ENCODE data around the gene ACSF3.

The ACSF3 gene

GRCh38 chr16:89090669-89091426, 2.8 kb upstream of the ACSF3 start:
- H3K4me1 ChIP-seq (ENCODE audit: control insufficient read depth, insufficient read depth, low read length) = no peaks in the 10 kb centered on the region; the same call in 1 of the 2 replicates
- ChIA-PET POLR2A (no interaction called here), CTCF (interaction anchor here (0.6 kb wide), 1 partner anchor 161 kb away, joined by 3 read pairs; no protein-coding TSS in a partner anchor)
- no peak overlapping the region for H3K4me3 ChIP-seq (ENCODE audit: low read depth, low read length)
- no peaks in the 10 kb centered on the region for H3K36me3 ChIP-seq (ENCODE audit: control insufficient read depth in 2 of 2, insufficient read depth in 1 of 2, low read length in 2 of 2)
- no peak for TF ChIP-seq REPIN1 (tag by site-specific recombination; IDR thresholded peaks at IDR 0.05; ENCODE audit: low read depth)
- TF ChIP-seq ZNF2 (tag by site-specific recombination; IDR thresholded peaks at IDR 0.05) = no peak
- TF ChIP-seq ZNF561 (tag by site-specific recombination; IDR thresholded peaks at IDR 0.05; ENCODE audit: borderline replicate concordance) = no peak
- TF ChIP-seq ZNF621 (tag by site-specific recombination; IDR thresholded peaks at IDR 0.05) = no peak
- TF ChIP-seq ZFP41 (tag by site-specific recombination; IDR thresholded peaks at IDR 0.05; ENCODE audit: borderline replicate concordance) = no peak
- no peak for TF ChIP-seq MEIS1 (CRISPR knock-in tag; IDR thresholded peaks at IDR 0.05; ENCODE audit: borderline replicate concordance)
- TF ChIP-seq HOXA7 (CRISPR knock-in tag; IDR thresholded peaks at IDR 0.05; ENCODE audit: borderline replicate concordance) = no peak
- no peak for TF ChIP-seq ZSCAN5A (tag by site-specific recombination; IDR thresholded peaks at IDR 0.05)
- no peak for TF ChIP-seq ATF2 (tag by site-specific recombination; IDR thresholded peaks at IDR 0.05; ENCODE audit: low read depth)
- TF ChIP-seq BCL6B (tag by site-specific recombination; IDR thresholded peaks at IDR 0.05) = no peak
- TF ChIP-seq PRDM10 (tag by site-specific recombination; IDR thresholded peaks at IDR 0.05) = no peak
- no peaks in the 10 kb centered on the region for H3K9me3 ChIP-seq (ENCODE audit: control insufficient read depth, insufficient read depth, low read depth, low read length)
- no peak overlapping the region for H3K27ac ChIP-seq (ENCODE audit: extremely low read depth, low read depth, low read length)

- H3K4me3 ChIP-seq (ENCODE audit: low read depth, low read length) = no peak overlapping the region
- peaks cover 0 to 4% of the 10 kb centered on the region in 2 experiments; a peak in 1 of 3 replicates for H3K36me3 ChIP-seq (ENCODE audit: control insufficient read depth in 2 of 2, insufficient read depth in 1 of 2, low read length in 2 of 2)
- no peaks in the 10 kb centered on the region for H3K9me3 ChIP-seq (ENCODE audit: control insufficient read depth, insufficient read depth, low read depth, low read length)
- TF ChIP-seq ZNF529 (tag by site-specific recombination; IDR thresholded peaks at IDR 0.05; ENCODE audit: insufficient replicate concordance) (no peak), ZNF324 (tag by site-specific recombination; IDR thresholded peaks at IDR 0.05) (no peak), ZSCAN23 (tag by site-specific recombination; IDR thresholded peaks at IDR 0.05) (no peak), OSR2 (tag by site-specific recombination; IDR thresholded peaks at IDR 0.05) (no peak), HOXD13 (CRISPR knock-in tag; IDR thresholded peaks at IDR 0.05; ENCODE audit: borderline replicate concordance) (no peak)
- no peaks in the 10 kb centered on the region; the same call in 1 of the 2 replicates for H3K4me1 ChIP-seq (ENCODE audit: control insufficient read depth, insufficient read depth, low read length)
- CTCF ChIA-PET = interaction anchor here (0.6 kb wide), 1 partner anchor 160 kb away, joined by 3 read pairs; no protein-coding TSS in a partner anchor
- POLR2A ChIA-PET = interaction anchor here (0.7 kb wide), 1 partner anchor 525 kb away, joined by 4 read pairs; no protein-coding TSS in a partner anchor
- no peak overlapping the region for H3K27ac ChIP-seq (ENCODE audit: extremely low read depth, low read depth, low read length)
Observed at GRCh38 chr16:89092013-89092412, 1.6 kb upstream of the ACSF3 start.
